ENCODE results near the gene TMEM259.

The TMEM259 gene

GRCh38 chr19:1020868-1021425 is at the start of gene TMEM259:
Gene TMEM259 (minus strand): TSS chr19:1021123. CDS start chr19:1020996, 127 bp downstream.
- Histone ChIP-seq H3K27me3 (ENCODE audit: control insufficient read depth, insufficient read depth, low read length) (no peaks in the 10 kb centered on the region), H3K36me3 (ENCODE audit: control insufficient read depth, insufficient read depth, low read length) (no peaks in the 10 kb centered on the region), H3K27ac (ENCODE audit: low read depth, low read length) (peak within 1 kb of the TSS; percentile 90), H3K4me1 (ENCODE audit: control insufficient read depth, insufficient read depth, low read length) (peaks cover 29% of the 10 kb centered on the region), H3K9ac (ENCODE audit: low read length) (peak within 1 kb of the TSS; percentile 40), H3K4me3 (ENCODE audit: low read length) (peak within 1 kb of the TSS; percentile 77)

- H3K9ac ChIP-seq (ENCODE audit: low read length) = no peak overlapping the region
- H3K27ac ChIP-seq (ENCODE audit: low read depth, low read length) = no peak overlapping the region
- peaks cover 23% of the 10 kb centered on the region for H3K27me3 ChIP-seq (ENCODE audit: control insufficient read depth, insufficient read depth, low read length)
- H3K36me3 ChIP-seq (ENCODE audit: control insufficient read depth, insufficient read depth, low read length) = no peaks in the 10 kb centered on the region
- H3K4me1 ChIP-seq (ENCODE audit: control insufficient read depth, insufficient read depth, low read length) = no peaks in the 10 kb centered on the region
- H3K4me3 ChIP-seq (ENCODE audit: low read length) = no peak overlapping the region
Measured at GRCh38 chr19:1070576-1070930, 49.6 kb upstream of the TMEM259 start.

- Histone ChIP-seq H3K36me3 (ENCODE audit: control insufficient read depth, insufficient read depth, low read length) (no peaks in the 10 kb centered on the region), H3K27me3 (ENCODE audit: control insufficient read depth, insufficient read depth, low read length) (peaks cover 26% of the 10 kb centered on the region), H3K27ac (ENCODE audit: low read depth, low read length) (no peak overlapping the region), H3K4me3 (ENCODE audit: low read length) (peak overlapping the region; percentile 36), H3K4me1 (ENCODE audit: control insufficient read depth, insufficient read depth, low read length) (no peaks in the 10 kb centered on the region), H3K9ac (ENCODE audit: low read length) (no peak overlapping the region)
Measured at GRCh38 chr19:1069009-1069779, 48.3 kb upstream of the TMEM259 start.

- peak overlapping the region; percentile 54 for H3K4me3 ChIP-seq (ENCODE audit: low read length)
Measured at GRCh38 chr19:1068009-1069001, 47.4 kb upstream of the TMEM259 start.

GRCh38 chr19:1067341-1067957 is 46.5 kb upstream of the TMEM259 start:
- Histone ChIP-seq H3K27ac (ENCODE audit: low read depth, low read length) (no peak overlapping the region), H3K9ac (ENCODE audit: low read length) (no peak overlapping the region), H3K4me3 (ENCODE audit: low read length) (peak overlapping the region; percentile 54), H3K27me3 (ENCODE audit: control insufficient read depth, insufficient read depth, low read length) (peaks cover 16% of the 10 kb centered on the region), H3K36me3 (ENCODE audit: control insufficient read depth, insufficient read depth, low read length) (no peaks in the 10 kb centered on the region), H3K4me1 (ENCODE audit: control insufficient read depth, insufficient read depth, low read length) (no peaks in the 10 kb centered on the region)

More at GRCh38 chr19:1068009-1069001, 47.4 kb upstream of the TMEM259 start:
- Histone ChIP-seq H3K27ac (ENCODE audit: low read depth, low read length) (no peak overlapping the region), H3K4me1 (ENCODE audit: control insufficient read depth, insufficient read depth, low read length) (no peaks in the 10 kb centered on the region), H3K36me3 (ENCODE audit: control insufficient read depth, insufficient read depth, low read length) (no peaks in the 10 kb centered on the region), H3K27me3 (ENCODE audit: control insufficient read depth, insufficient read depth, low read length) (peaks cover 21% of the 10 kb centered on the region), H3K9ac (ENCODE audit: low read length) (no peak overlapping the region)

- H3K27ac ChIP-seq (ENCODE audit: low read depth, low read length) = no peak within 1 kb of the TSS
- no peaks in the 10 kb centered on the region for H3K36me3 ChIP-seq (ENCODE audit: control insufficient read depth, insufficient read depth, low read length)
- no peaks in the 10 kb centered on the region for H3K4me1 ChIP-seq (ENCODE audit: control insufficient read depth, insufficient read depth, low read length)
- H3K4me3 ChIP-seq (ENCODE audit: low read length) = peak within 1 kb of the TSS; percentile 55
- no peak within 1 kb of the TSS for H3K9ac ChIP-seq (ENCODE audit: low read length)
- H3K27me3 ChIP-seq (ENCODE audit: control insufficient read depth, insufficient read depth, low read length) = peaks cover 15% of the 10 kb centered on the region
Measured at GRCh38 chr19:1066748-1067340, 45.9 kb upstream of the TMEM259 start, which contains the start of gene ARHGAP45. Gene ARHGAP45 (plus strand): TSS chr19:1067167. CDS start chr19:1067406, 239 bp downstream.

- Histone ChIP-seq H3K9ac (ENCODE audit: low read length) (no peak overlapping the region), H3K36me3 (ENCODE audit: control insufficient read depth, insufficient read depth, low read length) (no peaks in the 10 kb centered on the region), H3K27ac (ENCODE audit: low read depth, low read length) (no peak overlapping the region), H3K27me3 (ENCODE audit: control insufficient read depth, insufficient read depth, low read length) (peaks cover 15% of the 10 kb centered on the region), H3K4me1 (ENCODE audit: control insufficient read depth, insufficient read depth, low read length) (no peaks in the 10 kb centered on the region), H3K4me3 (ENCODE audit: low read length) (peak overlapping the region; percentile 55)
Measured at GRCh38 chr19:1066251-1066747, 45.4 kb upstream of the TMEM259 start.

- Histone ChIP-seq H3K4me3 (ENCODE audit: low read length) (no peak overlapping the region), H3K36me3 (ENCODE audit: control insufficient read depth, insufficient read depth, low read length) (no peaks in the 10 kb centered on the region), H3K27ac (ENCODE audit: low read depth, low read length) (no peak overlapping the region), H3K9ac (ENCODE audit: low read length) (no peak overlapping the region), H3K4me1 (ENCODE audit: control insufficient read depth, insufficient read depth, low read length) (no peaks in the 10 kb centered on the region), H3K27me3 (ENCODE audit: control insufficient read depth, insufficient read depth, low read length) (peaks cover 15% of the 10 kb centered on the region)
Measured at GRCh38 chr19:1065606-1066109, 44.7 kb upstream of the TMEM259 start.

- Histone ChIP-seq H3K4me3 (ENCODE audit: low read length) (no peak overlapping the region), H3K27ac (ENCODE audit: low read depth, low read length) (no peak overlapping the region), H3K9ac (ENCODE audit: low read length) (no peak overlapping the region), H3K4me1 (ENCODE audit: control insufficient read depth, insufficient read depth, low read length) (no peaks in the 10 kb centered on the region), H3K27me3 (ENCODE audit: control insufficient read depth, insufficient read depth, low read length) (peaks cover 15% of the 10 kb centered on the region), H3K36me3 (ENCODE audit: control insufficient read depth, insufficient read depth, low read length) (no peaks in the 10 kb centered on the region)
Measured at GRCh38 chr19:1064661-1065605, 44.0 kb upstream of the TMEM259 start.

- Histone ChIP-seq H3K9ac (ENCODE audit: low read length) (no peak overlapping the region), H3K4me1 (ENCODE audit: control insufficient read depth, insufficient read depth, low read length) (no peaks in the 10 kb centered on the region), H3K36me3 (ENCODE audit: control insufficient read depth, insufficient read depth, low read length) (no peaks in the 10 kb centered on the region), H3K27ac (ENCODE audit: low read depth, low read length) (no peak overlapping the region), H3K27me3 (ENCODE audit: control insufficient read depth, insufficient read depth, low read length) (peaks cover 12% of the 10 kb centered on the region), H3K4me3 (ENCODE audit: low read length) (no peak overlapping the region)
Measured at GRCh38 chr19:1063909-1064660, 43.2 kb upstream of the TMEM259 start.

All from rectal smooth muscle tissue (tissue), 1 donor.